ENCODE data around the gene TRAP1.
A peak's percentile ranks its signal among the peaks of the same experiment; 100 is the strongest.

TRAP1 gene

DNA sequence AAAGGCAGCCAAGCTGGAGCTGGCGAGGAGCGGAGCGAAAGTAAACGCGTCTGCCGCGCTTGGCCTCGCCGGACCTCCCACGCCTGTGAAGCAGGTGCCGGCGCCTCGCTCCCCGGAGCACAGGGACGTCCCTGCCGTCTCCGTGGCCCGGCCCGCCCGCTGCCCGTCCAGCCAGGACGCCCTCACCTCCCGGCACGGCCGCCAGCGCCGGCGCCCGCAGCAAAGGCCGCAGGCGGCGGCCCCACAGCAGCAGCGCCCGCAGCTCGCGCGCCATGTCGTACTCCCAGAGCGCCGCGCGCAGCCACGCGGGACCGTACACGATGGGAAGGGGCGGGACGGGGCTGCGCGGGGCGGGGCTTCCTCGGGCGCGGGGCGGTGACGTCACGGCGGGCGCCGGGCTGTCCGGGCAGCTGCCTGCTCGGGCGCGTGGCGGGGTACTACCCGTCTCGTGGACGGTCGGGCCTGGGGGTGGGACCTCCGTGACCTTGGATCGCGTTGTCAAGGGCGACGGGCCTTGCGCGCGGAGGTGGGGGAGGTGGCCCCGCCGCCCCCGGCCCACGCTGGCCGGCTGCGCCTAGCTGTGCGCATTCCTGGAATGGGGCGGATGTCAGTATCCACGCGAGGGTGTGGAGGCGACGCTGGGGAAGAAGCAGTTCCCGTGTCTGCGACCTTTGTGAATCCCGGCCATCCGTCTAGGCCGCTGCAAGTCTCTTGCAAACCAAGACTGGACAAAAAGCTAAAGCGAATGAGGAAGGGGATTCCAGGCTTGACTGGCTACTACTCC, at the start of gene TRAP1:
TSS of gene TRAP1 (minus strand) at position 290 of the 784 bp plus-strand sequence. CDS start at position 274, 16 bp downstream.
- Histone ChIP-seq H3K27ac (peak within 1 kb of the TSS; percentile 62), H3K27me3 (no peaks in the 10 kb centered on the region), H3K4me1 (ENCODE audit: control insufficient read depth in 1 of 2, insufficient read depth in 1 of 2, low read depth in 1 of 2, low read length in 1 of 2) (peaks cover 15 to 20% of the 10 kb centered on the region in 2 experiments), H3K9me3 (no peaks in the 10 kb centered on the region), H3K36me3 (no peaks in the 10 kb centered on the region), H3K4me3 (ENCODE audit: low read depth in 1 of 2, low read length in 1 of 2) (peak within 1 kb of the TSS; percentile 70 to 74)
- TF ChIP-seq, protein P1, sequence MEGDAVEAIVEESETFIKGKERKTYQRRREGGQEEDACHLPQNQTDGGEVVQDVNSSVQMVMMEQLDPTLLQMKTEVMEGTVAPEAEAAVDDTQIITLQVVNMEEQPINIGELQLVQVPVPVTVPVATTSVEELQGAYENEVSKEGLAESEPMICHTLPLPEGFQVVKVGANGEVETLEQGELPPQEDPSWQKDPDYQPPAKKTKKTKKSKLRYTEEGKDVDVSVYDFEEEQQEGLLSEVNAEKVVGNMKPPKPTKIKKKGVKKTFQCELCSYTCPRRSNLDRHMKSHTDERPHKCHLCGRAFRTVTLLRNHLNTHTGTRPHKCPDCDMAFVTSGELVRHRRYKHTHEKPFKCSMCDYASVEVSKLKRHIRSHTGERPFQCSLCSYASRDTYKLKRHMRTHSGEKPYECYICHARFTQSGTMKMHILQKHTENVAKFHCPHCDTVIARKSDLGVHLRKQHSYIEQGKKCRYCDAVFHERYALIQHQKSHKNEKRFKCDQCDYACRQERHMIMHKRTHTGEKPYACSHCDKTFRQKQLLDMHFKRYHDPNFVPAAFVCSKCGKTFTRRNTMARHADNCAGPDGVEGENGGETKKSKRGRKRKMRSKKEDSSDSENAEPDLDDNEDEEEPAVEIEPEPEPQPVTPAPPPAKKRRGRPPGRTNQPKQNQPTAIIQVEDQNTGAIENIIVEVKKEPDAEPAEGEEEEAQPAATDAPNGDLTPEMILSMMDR (IDR thresholded peaks at IDR 0.05), result peak; percentile 45

DNA sequence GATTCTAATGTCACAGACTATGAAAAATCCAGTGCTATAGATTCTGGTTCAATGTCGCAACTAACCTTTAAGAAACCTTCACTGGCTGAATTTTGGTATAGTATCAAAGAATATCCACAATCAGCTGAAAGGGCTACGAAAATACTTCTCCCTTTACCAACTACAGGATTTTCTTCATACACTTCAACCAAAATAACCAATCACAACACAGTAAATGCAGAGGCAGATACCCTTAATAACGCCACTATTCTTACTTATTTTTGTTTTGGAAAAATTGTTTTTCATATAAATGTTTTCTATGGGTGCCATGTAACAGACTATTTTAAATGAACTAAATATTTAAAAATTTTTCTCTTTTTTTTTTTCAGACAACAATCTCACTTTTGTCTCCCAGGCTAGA, 48.9 kb upstream of the TRAP1 start:
- H3K36me3 ChIP-seq, result peaks cover 100% of the 10 kb centered on the region
- TF ChIP-seq, protein P1 (IDR thresholded peaks at IDR 0.05), result no peak

DNA sequence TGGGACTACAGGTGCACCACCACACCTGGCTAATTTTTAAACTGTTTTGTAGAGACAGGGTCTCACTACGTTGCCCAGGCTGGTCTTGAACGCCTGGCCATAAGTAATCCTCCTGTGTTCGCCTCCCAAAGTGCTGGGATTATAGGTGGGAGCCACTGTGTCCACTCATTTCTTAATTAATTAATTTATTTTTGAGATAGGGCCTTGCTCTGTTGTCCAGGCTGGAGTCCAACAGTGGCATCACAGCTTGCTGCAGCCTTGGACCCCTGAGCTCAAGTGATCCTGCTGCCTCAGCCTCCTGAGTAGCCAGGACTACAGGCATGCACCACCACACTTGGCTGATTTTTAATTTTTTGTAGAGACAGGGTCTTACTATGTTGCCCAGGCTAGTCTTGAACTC, 47.1 kb upstream of the TRAP1 start:
- no peak overlapping the region for H3K27ac ChIP-seq
- H3K4me3 ChIP-seq (ENCODE audit: low read depth in 1 of 2, low read length in 1 of 2), result no peak overlapping the region
- no peaks in the 10 kb centered on the region for H3K4me1 ChIP-seq (ENCODE audit: control insufficient read depth in 1 of 2, insufficient read depth in 1 of 2, low read depth in 1 of 2, low read length in 1 of 2)
- H3K27me3 ChIP-seq, result no peaks in the 10 kb centered on the region
- no peaks in the 10 kb centered on the region for H3K9me3 ChIP-seq
- TF ChIP-seq, protein P1 (IDR thresholded peaks at IDR 0.05), result no peak
- H3K36me3 ChIP-seq, result peaks cover 98% of the 10 kb centered on the region

More for the DNA sequence above, 48.9 kb upstream of the TRAP1 start:
- no peaks in the 10 kb centered on the region for H3K27me3 ChIP-seq
- H3K4me3 ChIP-seq (ENCODE audit: low read depth in 1 of 2, low read length in 1 of 2), result no peak overlapping the region
- H3K4me1 ChIP-seq (ENCODE audit: control insufficient read depth in 1 of 2, insufficient read depth in 1 of 2, low read depth in 1 of 2, low read length in 1 of 2), result no peaks in the 10 kb centered on the region
- no peak overlapping the region for H3K27ac ChIP-seq
- H3K9me3 ChIP-seq, result no peaks in the 10 kb centered on the region

DNA sequence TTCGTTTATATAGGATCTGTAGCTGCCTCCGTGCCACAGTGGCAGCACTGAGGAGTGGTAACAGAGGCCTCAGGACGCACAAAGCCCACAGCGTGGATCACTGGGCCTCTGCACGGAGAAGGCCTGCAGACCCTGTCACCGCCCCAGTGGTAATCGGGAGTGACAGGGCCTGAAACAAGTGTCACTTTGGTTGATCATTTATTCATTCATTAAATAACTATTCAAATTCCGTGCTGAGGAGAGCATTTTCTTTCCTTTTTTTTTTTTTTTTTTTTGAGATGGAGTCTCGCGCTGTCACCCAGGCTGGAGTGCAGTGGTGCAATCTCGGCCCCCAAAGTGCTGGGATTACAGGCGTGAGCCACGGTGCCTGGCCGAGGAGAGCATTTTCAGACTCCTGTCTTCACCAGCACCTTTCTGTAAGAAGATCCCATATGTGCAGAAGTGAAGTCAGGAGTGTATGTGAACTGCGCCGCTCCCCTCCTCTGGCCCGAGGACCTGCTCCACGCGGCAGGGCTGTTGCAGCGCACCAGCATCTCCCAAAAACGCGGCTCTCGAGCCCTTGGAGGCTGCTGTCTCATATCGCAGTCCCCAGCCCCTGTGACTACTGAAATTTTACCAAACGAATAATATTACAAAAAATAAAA, 44.9 kb upstream of the TRAP1 start:
- Histone ChIP-seq H3K27ac (no peak overlapping the region), H3K9me3 (no peaks in the 10 kb centered on the region), H3K27me3 (no peaks in the 10 kb centered on the region), H3K4me3 (ENCODE audit: low read depth in 1 of 2, low read length in 1 of 2) (no peak overlapping the region), H3K4me1 (ENCODE audit: control insufficient read depth in 1 of 2, insufficient read depth in 1 of 2, low read depth in 1 of 2, low read length in 1 of 2) (no peaks in the 10 kb centered on the region), H3K36me3 (peaks cover 97% of the 10 kb centered on the region)
- TF ChIP-seq, protein P1 (IDR thresholded peaks at IDR 0.05), result no peak

DNA sequence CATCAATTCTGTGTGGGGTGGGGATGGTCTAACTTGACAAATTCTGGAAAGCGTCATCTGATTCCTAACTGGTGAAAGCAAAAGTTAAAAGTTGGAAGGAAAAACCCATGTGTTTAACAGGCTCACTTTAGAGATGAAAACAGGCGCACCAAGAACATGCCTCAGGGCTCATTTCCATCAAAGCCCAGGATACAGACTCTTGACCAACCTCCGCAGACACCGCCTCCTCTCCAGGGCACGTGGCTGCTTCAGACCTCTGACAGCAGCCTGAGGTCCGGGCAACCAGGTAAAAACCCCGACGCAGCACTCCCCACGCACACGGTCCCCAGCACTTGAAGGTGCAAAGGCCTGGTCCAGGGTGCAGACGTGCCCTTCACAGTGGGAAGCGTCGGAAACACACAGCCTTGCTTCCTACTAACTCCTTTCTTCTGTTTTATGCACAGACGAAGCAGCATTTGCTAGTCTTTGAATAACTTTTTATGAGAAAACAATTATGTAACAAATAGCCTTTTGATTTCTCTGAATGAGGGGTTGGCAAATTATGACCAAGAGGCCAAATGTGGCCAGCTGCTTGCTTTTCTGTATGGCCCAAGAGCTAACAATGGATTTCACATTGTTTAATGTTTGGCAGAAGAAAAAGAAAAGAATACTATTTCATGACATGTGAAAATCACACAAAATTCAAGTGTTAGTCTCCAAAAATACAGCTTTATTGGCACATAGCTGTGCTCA, 44.2 kb upstream of the TRAP1 start:
- H3K27ac ChIP-seq, result no peak overlapping the region

More for the DNA sequence above, 44.2 kb upstream of the TRAP1 start:
- TF ChIP-seq, protein P1 (IDR thresholded peaks at IDR 0.05), result no peak
- Histone ChIP-seq H3K9me3 (no peaks in the 10 kb centered on the region), H3K27me3 (no peaks in the 10 kb centered on the region), H3K4me1 (ENCODE audit: control insufficient read depth in 1 of 2, insufficient read depth in 1 of 2, low read depth in 1 of 2, low read length in 1 of 2) (no peaks in the 10 kb centered on the region), H3K36me3 (peaks cover 97% of the 10 kb centered on the region), H3K4me3 (ENCODE audit: low read depth in 1 of 2, low read length in 1 of 2) (no peak overlapping the region)

Data from neutrophil (primary cell).